SH-SY5Y (cell line): Measurements from ENCODE around the gene FCRL6.

Experiments
- GATA2 ChIP-seq: IDR thresholded peaks from 2 replicates; pipeline ENCODE4 v1.6.1; 2011; ENCODE audit warnings: mild to moderate bottlenecking, low read depth, low read length
- GATA3 ChIP-seq: IDR thresholded peaks from 2 replicates; pipeline ENCODE4 v1.6.1; 2011; ENCODE audit warnings: low read depth, mild to moderate bottlenecking, low read length, moderate library complexity

DNA sequence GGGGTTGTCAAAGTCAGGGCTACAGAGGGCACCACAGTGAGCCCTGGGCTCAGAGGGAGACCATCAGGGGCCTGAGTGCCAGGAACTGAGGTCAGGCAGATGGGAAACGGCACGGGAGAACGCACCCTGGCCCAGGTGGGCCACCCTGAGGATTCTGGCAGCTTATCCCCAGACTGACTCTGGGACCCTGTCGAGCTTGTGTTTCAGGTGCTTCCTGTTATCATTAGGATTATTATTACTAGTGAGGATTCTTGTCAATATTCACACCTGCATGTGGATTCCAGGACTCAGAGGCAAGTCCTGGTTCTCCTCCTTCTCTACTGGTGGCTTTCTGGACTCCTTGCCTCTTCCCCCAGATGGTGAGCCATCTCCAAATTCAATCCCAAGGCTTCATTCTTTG lies 45.1 kb downstream of the FCRL6 start:
- TF ChIP-seq GATA2 (no peak), GATA3 (no peak)
